Measurements from ENCODE around the gene AJAP1. TPM values are rescaled to one million over a fixed set of nuclear protein-coding genes. Genes with fewer than 3 reads are reported as not detected.

The AJAP1 gene
- polyA plus RNA-seq, 1 donor from 2014 or later = 7.9 TPM

GRCh38 chr1:4792565-4792964, 138.2 kb downstream of the AJAP1 start:
- Histone ChIP-seq H3K79me2 (replicated peaks; ENCODE audit: insufficient read depth, low read length) (no peaks in the 10 kb centered on the region), H3K27ac (ENCODE audit: low read length) (no peak overlapping the region), H3K9ac (ENCODE audit: low read length) (no peak overlapping the region), H3K4me2 (ENCODE audit: low read length) (no peak overlapping the region), H3K9me2 (ENCODE audit: insufficient read depth, low read length) (no peaks in the 10 kb centered on the region), H3K9me3 (ENCODE audit: low read length) (peaks cover 6% of the 10 kb centered on the region), H3K4me3 (ENCODE audit: low read length) (no peak overlapping the region), H3K36me3 (ENCODE audit: insufficient read depth, low read length) (no peaks in the 10 kb centered on the region), H2AFZ (ENCODE audit: low read depth, low read length) (no peak overlapping the region), H4K20me1 (ENCODE audit: insufficient read depth) (no peaks in the 10 kb centered on the region), H3K27me3 (ENCODE audit: insufficient read depth, low read depth, low read length) (no peaks in the 10 kb centered on the region), H3F3A (ENCODE audit: insufficient read depth, low read length, poor library complexity, severe bottlenecking) (no peaks in the 10 kb centered on the region)
- TF ChIP-seq EP300 (conservative IDR thresholded peaks at IDR 0.05; ENCODE audit: poor library complexity, severe bottlenecking) = no peak
- TF ChIP-seq SMC3 (conservative IDR thresholded peaks at IDR 0.05; ENCODE audit: poor library complexity) = no peak

DNA sequence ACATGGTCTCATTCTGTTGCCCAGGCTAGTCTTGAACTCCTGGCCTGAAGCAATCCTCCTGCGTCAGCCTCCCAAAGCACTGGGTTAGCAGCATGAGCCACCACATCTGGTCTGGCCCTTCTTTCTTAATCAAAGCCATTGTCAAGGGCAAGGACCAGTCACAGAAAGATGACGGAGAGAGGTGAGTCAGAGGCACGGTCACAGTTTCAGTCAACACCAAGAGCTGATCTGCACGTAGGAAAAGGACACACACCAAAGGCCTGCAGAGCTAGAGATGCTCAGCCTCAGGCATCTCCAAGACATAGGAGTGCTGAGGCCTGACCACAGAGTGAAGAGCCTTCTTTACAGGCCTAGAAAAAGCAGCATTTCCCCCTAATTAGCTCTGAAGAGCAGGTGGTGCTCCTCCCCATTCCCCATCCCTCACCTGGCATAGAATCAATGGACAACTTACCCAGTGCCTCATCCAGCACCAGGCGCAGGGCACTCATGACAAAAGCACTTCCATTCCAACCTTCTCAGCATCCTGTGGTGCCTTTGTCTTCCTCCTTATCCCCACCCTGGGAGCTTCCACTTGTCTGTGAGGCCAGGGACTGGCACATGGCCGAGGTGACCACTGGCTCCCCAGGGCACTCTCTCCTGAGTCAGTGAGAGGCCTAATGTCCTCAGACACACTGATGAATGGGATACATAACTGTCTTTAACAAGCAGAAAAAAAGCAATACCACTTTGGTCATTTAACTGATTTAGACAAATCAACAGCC, 139.8 kb downstream of the AJAP1 start:
- Histone ChIP-seq H3K79me2 (replicated peaks; ENCODE audit: insufficient read depth, low read length) (no peaks in the 10 kb centered on the region), H3K27ac (ENCODE audit: low read length) (no peak overlapping the region), H3K9ac (ENCODE audit: low read length) (no peak overlapping the region), H3K4me2 (ENCODE audit: low read length) (no peak overlapping the region), H4K20me1 (ENCODE audit: insufficient read depth) (no peaks in the 10 kb centered on the region), H2AFZ (ENCODE audit: low read depth, low read length) (no peak overlapping the region), H3K9me2 (ENCODE audit: insufficient read depth, low read length) (no peaks in the 10 kb centered on the region), H3F3A (ENCODE audit: insufficient read depth, low read length, poor library complexity, severe bottlenecking) (no peaks in the 10 kb centered on the region), H3K9me3 (ENCODE audit: low read length) (peaks cover 6% of the 10 kb centered on the region), H3K4me3 (ENCODE audit: low read length) (no peak overlapping the region), H3K36me3 (ENCODE audit: insufficient read depth, low read length) (no peaks in the 10 kb centered on the region), H3K27me3 (ENCODE audit: insufficient read depth, low read depth, low read length) (no peaks in the 10 kb centered on the region)
- TF ChIP-seq SMC3 (conservative IDR thresholded peaks at IDR 0.05; ENCODE audit: poor library complexity) (no peak), EZH2 (IDR thresholded peaks at IDR 0.05; ENCODE audit: borderline replicate concordance, insufficient read depth, low read length, poor library complexity, severe bottlenecking) (no peak), POLR2AphosphoS5 (IDR thresholded peaks at IDR 0.05) (no peak), EP300 (conservative IDR thresholded peaks at IDR 0.05; ENCODE audit: poor library complexity, severe bottlenecking) (no peak), MXI1 (conservative IDR thresholded peaks at IDR 0.05; ENCODE audit: poor library complexity, severe bottlenecking) (no peak)
- TF ChIP-seq, protein P1, sequence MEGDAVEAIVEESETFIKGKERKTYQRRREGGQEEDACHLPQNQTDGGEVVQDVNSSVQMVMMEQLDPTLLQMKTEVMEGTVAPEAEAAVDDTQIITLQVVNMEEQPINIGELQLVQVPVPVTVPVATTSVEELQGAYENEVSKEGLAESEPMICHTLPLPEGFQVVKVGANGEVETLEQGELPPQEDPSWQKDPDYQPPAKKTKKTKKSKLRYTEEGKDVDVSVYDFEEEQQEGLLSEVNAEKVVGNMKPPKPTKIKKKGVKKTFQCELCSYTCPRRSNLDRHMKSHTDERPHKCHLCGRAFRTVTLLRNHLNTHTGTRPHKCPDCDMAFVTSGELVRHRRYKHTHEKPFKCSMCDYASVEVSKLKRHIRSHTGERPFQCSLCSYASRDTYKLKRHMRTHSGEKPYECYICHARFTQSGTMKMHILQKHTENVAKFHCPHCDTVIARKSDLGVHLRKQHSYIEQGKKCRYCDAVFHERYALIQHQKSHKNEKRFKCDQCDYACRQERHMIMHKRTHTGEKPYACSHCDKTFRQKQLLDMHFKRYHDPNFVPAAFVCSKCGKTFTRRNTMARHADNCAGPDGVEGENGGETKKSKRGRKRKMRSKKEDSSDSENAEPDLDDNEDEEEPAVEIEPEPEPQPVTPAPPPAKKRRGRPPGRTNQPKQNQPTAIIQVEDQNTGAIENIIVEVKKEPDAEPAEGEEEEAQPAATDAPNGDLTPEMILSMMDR (IDR thresholded peaks at IDR 0.05; ENCODE audit: poor library complexity, severe bottlenecking) = no peak

- TF ChIP-seq POLR2AphosphoS5 (IDR thresholded peaks at IDR 0.05) = no peak
- no peak for TF ChIP-seq TAF1 (IDR thresholded peaks at IDR 0.05; ENCODE audit: low read depth)
- TF ChIP-seq MXI1 (conservative IDR thresholded peaks at IDR 0.05; ENCODE audit: poor library complexity, severe bottlenecking) = no peak
- Histone ChIP-seq H3K4me2 (ENCODE audit: low read length) (no peak overlapping the region), H2AFZ (ENCODE audit: low read depth, low read length) (no peak overlapping the region), H3K36me3 (ENCODE audit: insufficient read depth, low read length) (no peaks in the 10 kb centered on the region), H3K27me3 (ENCODE audit: insufficient read depth, low read depth, low read length) (no peaks in the 10 kb centered on the region), H4K20me1 (ENCODE audit: insufficient read depth) (no peaks in the 10 kb centered on the region), H3K4me3 (ENCODE audit: low read length) (no peak overlapping the region), H3K9me3 (ENCODE audit: low read length) (peaks cover 6% of the 10 kb centered on the region), H3K9ac (ENCODE audit: low read length) (no peak overlapping the region), H3K27ac (ENCODE audit: low read length) (no peak overlapping the region), H3K79me2 (replicated peaks; ENCODE audit: insufficient read depth, low read length) (no peaks in the 10 kb centered on the region), H3F3A (ENCODE audit: insufficient read depth, low read length, poor library complexity, severe bottlenecking) (no peaks in the 10 kb centered on the region), H3K9me2 (ENCODE audit: insufficient read depth, low read length) (no peaks in the 10 kb centered on the region)
Measured at GRCh38 chr1:4796161-4797015, 142.0 kb downstream of the AJAP1 start.

Measured in neural cell (in vitro differentiated cells).